EL (cell line): ENCODE results near the gene ACER2.

Experiments used
- DNase-seq: peaks from one replicate; pipeline ENCODE4 v3.0.0-alpha.2; 2016

Gene ACER2

DNA sequence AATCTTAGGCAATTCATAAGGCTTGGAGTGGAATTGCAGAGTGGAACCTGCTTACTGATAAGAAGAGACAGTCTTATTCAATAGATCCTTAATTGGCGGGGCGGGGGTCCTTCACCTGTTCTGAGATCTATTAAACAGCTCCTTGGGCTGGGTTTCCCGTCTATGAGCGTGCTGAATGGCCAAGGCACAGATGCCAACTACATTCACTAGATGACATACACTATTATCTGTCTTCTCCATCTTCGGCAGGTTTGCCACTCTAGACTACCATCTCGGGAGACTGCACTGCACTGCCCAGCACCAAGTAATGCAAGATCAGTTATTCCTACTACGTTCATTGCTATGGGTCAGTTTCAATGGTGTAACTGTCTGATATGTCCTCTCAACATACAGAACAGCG is 81.5 kb downstream of the ACER2 start:
- no peak for DNase-seq

DNA sequence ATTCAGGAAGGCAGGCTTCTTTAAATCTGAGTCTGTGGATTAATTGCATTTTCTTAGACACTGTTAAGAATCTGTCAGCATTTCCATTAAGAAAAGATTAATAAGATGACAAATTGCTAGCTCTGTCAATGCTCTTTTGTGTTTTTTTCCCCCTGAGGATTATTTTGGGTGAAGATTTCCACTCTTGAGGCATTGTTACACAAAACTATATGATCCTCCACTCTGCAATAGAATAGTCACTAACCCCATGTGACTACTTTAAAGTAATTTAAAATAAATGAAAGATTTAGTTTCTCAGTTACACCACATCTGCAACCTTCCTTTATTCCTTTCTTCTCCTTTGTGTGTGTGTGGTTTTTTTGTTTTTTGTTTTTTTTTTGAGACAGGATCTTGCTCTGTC is 82.0 kb downstream of the ACER2 start:
- no peak for DNase-seq

- DNase-seq, result no peak
These were observed 84.0 kb downstream of the ACER2 start for GRCh38 chr9:19492775-19493173.

DNA sequence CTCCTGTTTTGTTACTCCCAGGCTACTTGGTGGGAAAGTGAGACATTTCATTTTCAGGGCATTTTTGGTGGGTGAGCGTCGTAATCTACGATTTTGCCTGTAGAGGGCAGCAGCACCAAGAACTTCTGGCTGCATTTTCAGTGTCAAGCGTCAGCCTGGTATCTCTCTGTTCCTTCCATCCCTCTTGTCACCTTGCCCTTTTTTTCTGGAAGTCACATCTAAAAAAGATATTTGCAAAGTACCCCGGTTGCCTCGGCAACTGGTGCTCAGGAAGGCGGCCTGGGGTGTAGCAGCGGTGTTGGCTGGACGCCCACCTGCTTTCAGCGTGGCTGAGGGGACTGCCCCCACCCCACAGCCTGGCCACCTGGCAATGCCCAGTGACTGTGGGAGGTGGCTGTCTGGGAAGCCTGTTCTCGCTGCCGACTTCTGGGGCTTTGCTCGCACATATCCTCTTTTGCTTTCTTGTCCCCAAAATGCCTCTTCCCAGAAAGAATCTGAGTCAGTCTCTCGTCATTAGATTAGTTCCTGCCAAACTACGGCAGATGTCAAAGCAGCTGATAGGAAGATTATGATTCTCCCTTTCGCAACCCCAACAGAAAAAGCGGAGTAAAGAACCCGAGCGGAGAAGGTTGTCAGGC is 84.5 kb downstream of the ACER2 start:
- DNase-seq, result peak; percentile 59

GRCh38 chr9:19493876-19494275 is 85.1 kb downstream of the ACER2 start:
- DNase-seq, result no peak

- no peak for DNase-seq
These were observed 86.6 kb downstream of the ACER2 start for GRCh38 chr9:19495186-19496028.

DNA sequence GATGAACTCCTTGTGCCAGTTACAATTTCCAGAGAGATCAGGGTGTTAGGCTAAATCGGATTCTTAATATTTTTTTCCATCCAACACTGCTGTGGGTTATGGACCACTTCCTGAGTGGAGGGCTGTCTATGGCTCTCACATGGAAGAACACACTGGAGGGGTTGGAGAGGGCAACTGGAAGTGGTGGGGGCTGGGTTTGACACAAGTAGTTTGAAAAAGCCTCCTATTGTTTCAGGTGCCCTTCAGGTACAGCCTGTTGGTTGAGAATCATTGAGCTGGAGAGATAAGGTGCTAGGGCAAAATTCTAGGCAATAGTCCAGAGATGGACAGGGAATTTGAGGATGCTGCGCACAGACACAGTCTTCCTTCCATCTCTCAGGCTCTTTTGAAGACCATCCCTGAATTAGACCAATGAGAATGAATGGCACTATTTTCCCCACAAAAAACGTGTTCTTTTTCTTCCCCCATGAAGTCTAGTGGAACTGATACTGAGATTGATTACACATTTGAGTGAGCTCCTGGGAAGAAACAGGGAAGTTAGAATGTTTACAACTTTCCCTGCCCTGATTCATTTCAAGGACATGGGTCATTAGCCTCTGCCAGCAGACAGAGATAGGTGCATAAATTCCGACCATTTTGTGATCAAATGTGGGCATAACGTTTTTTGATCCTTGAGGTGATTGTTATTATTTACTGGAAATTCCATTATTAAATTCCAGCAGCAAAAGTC is 87.7 kb downstream of the ACER2 start:
- no peak for DNase-seq

DNA sequence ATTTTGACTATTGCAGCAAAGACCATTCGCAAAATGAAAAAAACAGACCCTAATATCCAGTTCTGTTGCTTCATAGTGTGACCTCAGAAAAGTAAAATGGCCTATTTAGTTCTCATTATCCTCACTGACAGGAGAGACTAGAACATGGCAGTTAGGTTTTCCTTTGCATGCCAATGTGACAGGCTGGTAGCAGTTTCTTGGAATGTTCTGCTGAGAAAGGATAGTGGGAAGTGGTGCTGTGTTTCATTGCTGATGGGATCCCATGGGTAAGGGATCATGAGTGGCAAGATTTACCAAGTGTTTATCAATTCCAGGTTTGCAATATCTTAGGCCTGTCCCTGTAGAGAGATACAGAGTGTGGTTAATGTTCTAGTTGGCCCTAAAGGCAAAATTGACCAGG is 88.5 kb downstream of the ACER2 start:
- DNase-seq, result no peak

- DNase-seq, result no peak
These were observed 89.2 kb downstream of the ACER2 start for GRCh38 chr9:19498015-19498414.
